H1 (cell line): Measurements from ENCODE around the gene PCDHA7. TPM values are rescaled to one million over a fixed set of nuclear protein-coding genes. Genes with fewer than 3 reads are reported as not detected.

Experiments used
- CHD2 ChIP-seq: IDR thresholded peaks from 2 replicates; pipeline ENCODE4 v1.6.1; 2012; ENCODE audit warnings: low read length, improper control_type of control experiment
- EP300 ChIP-seq, 2 experiments: IDR thresholded peaks; 1 replicate in 1 of 2; 2 replicates in 1 of 2; pipeline ENCODE4 v1.6.1; 2011 to 2012; ENCODE audit warnings: low read depth in 2 of 2, low read length in 2 of 2, mild to moderate bottlenecking in 2 of 2, borderline replicate concordance in 1 of 2, inconsistent platforms in 1 of 2, moderate library complexity in 1 of 2
- JUN ChIP-seq: IDR thresholded peaks from 2 replicates; pipeline ENCODE4 v1.6.1; 2011; ENCODE audit warnings: low read depth, mild to moderate bottlenecking, improper control_type of control experiment, low read length
- MAX ChIP-seq: IDR thresholded peaks from 2 replicates; pipeline ENCODE4 v1.6.1; 2012; ENCODE audit warnings: inconsistent platforms
- NRF1 ChIP-seq: IDR thresholded peaks from 2 replicates; pipeline ENCODE4 v1.6.1; 2011; ENCODE audit warnings: mild to moderate bottlenecking, low read depth, low read length, improper control_type of control experiment
- SIN3A ChIP-seq, 2 experiments: IDR thresholded peaks in 1 of 2; conservative IDR thresholded peaks in 1 of 2; 2 replicates each; pipeline ENCODE4 v1.6.1; 2011 to 2012; ENCODE audit warnings: low read length in 2 of 2, improper control_type of control experiment in 1 of 2, low read depth in 1 of 2, mild to moderate bottlenecking in 1 of 2
- polyA plus RNA-seq, 7 experiments: library from polyadenylated mRNA; depleted of rRNA in 3 of 7; stranded (reverse) in 5 of 7; unstranded in 2 of 7; fragments of >200 nt in 5 of 7; fragments of 200-250 nt in 2 of 7; gene quantifications; 1 replicate in 5 of 7; 2 replicates in 1 of 7; 4 replicates in 1 of 7; pipeline versions ENCODE4 v1.2.1 to v1.2.3, GENCODE V29; 2011 to 2013; ENCODE audit warnings: missing spikeins in 2 of 7, mixed read lengths in 2 of 7
- total RNA-seq: library from RNA; stranded (reverse); fragmentation: NEBNext Ultra II Directional; extraction: Animal tissue kit (Norgen Biotek cat#: 25700); gene quantifications from 2 replicates; pipeline ENCODE4 v1.2.1, GENCODE V29; 2021

The PCDHA7 gene
- total and polyA plus RNA-seq, 2 of the 8 experiments (the other 6 are each of a cell fraction or from before 2014, with no cell fraction given): 0.86 to 1.6 TPM

GRCh38 chr5:140855772-140856674 lies 22.0 kb downstream of the PCDHA7 start, which contains the start of gene PCDHA10 (continued):
- TF ChIP-seq EP300 (IDR thresholded peaks at IDR 0.05; ENCODE audit: borderline replicate concordance in 1 of 2, low read depth in 2 of 2, low read length in 2 of 2): no peak
- TF ChIP-seq NRF1: no peak
- no peak for TF ChIP-seq MAX
- TF ChIP-seq JUN: no peak
- no peak for TF ChIP-seq CHD2
- peak in 1 of 2 experiments; percentile 47; a peak in 1 of 4 replicates for TF ChIP-seq SIN3A (conservative IDR thresholded peaks at IDR 0.05 in 1 of 2, IDR thresholded peaks at IDR 0.05 in 1 of 2; ENCODE audit: low read depth in 1 of 2, low read length in 2 of 2)
